IMR-90 (cell line): Measurements from ENCODE around the gene DHRS7B. TPM values are rescaled to one million over a fixed set of nuclear protein-coding genes. Genes with fewer than 3 reads are reported as not detected.

ENCODE experiments used
- ATAC-seq: fragments of 200-7000 bp; cut with Tn5 transposase; 2 replicates; pipeline ENCODE4 v1.9.1; 2020; ENCODE audit warnings: low read depth, mild to moderate bottlenecking, moderate library complexity
- BruUV-seq: library from RNA; stranded (reverse); fragments of 400-500 nt; replicated peaks from 2 replicates; lab custom pipeline; 2021; lab: Mats Ljungman, UMichigan
- CTCF ChIA-PET: fragments of 300-600 bp; formaldehyde crosslinking; extraction: SDS; loops from one replicate; lab custom pipeline; 2021; ENCODE audit warnings: antibody characterized with exemption; lab: Yijun Ruan, JAX
- POLR2A ChIA-PET: fragments of 300-600 bp; sonication (Branson Sonifier 250); formaldehyde crosslinking; loops from one replicate; lab custom pipeline; 2022; ENCODE audit warnings: antibody characterized with exemption; ENCODE audit not compliant: unreplicated experiment; lab: Charles Lee
- DNase-seq: peaks from one replicate; pipeline ENCODE4 v3.0.0; 2013
- H2AFZ ChIP-seq: replicated peaks from 2 replicates; pipeline ENCODE3; 2013; ENCODE audit warnings: low read length, mild to moderate bottlenecking; ENCODE audit not compliant: poor library complexity
- H2AK5ac ChIP-seq: 2 replicates; pipeline ENCODE4 v1.6.1; 2013; ENCODE audit warnings: low read depth, low read length, inconsistent platforms
- H2AK9ac ChIP-seq: replicated peaks from 2 replicates; pipeline ENCODE3; 2013; ENCODE audit warnings: mild to moderate bottlenecking, low read depth, low read length, moderate library complexity; ENCODE audit not compliant: poor library complexity
- H2BK120ac ChIP-seq: 2 replicates; pipeline ENCODE4 v1.6.1; 2013; ENCODE audit warnings: low read depth, low read length, inconsistent platforms
- H2BK15ac ChIP-seq: 3 replicates; pipeline ENCODE4 v1.6.1; 2013; ENCODE audit warnings: low read depth, low read length, inconsistent platforms
- H2BK20ac ChIP-seq: 2 replicates; pipeline ENCODE4 v1.6.1; 2013; ENCODE audit warnings: low read depth, mild to moderate bottlenecking, inconsistent platforms, low read length, moderate library complexity
- H2BK5ac ChIP-seq: 2 replicates; pipeline ENCODE4 v1.6.1; 2013; ENCODE audit warnings: mild to moderate bottlenecking, low read depth, low read length, inconsistent platforms; ENCODE audit not compliant: poor library complexity, severe bottlenecking
- H3K14ac ChIP-seq: replicated peaks from 2 replicates; pipeline ENCODE4 v1.6.1; 2013; ENCODE audit warnings: low read depth, low read length, inconsistent platforms
- H3K18ac ChIP-seq: 2 replicates; pipeline ENCODE4 v1.6.1; 2013; ENCODE audit warnings: low read depth, low read length, control low read depth
- H3K23ac ChIP-seq: 2 replicates; pipeline ENCODE4 v1.6.1; 2013; ENCODE audit warnings: low read depth, low read length, inconsistent platforms
- H3K27ac ChIP-seq: 2 replicates; pipeline ENCODE4 v1.5.1; 2013; ENCODE audit warnings: mild to moderate bottlenecking, control low read depth, low read length; ENCODE audit not compliant: insufficient read depth
- H3K27me3 ChIP-seq: 2 replicates; pipeline ENCODE4 v1.6.1; 2013; ENCODE audit warnings: low read length; ENCODE audit not compliant: control insufficient read depth, insufficient read depth
- H3K36me3 ChIP-seq: 2 replicates; pipeline ENCODE4 v1.6.1; 2013; ENCODE audit warnings: low read length, mixed read lengths; ENCODE audit not compliant: control insufficient read depth, insufficient read depth
- H3K4ac ChIP-seq: 2 replicates; pipeline ENCODE4 v1.6.1; 2013; ENCODE audit warnings: low read depth, low read length, inconsistent platforms
- H3K4me1 ChIP-seq: 2 replicates; pipeline ENCODE4 v1.6.1; 2013; ENCODE audit warnings: low read length, mixed read lengths; ENCODE audit not compliant: control insufficient read depth, insufficient read depth
- H3K4me2 ChIP-seq: 2 replicates; pipeline ENCODE4 v1.6.1; 2013; ENCODE audit warnings: low read depth, mild to moderate bottlenecking, control low read depth, low read length, moderate library complexity
- H3K4me3 ChIP-seq: 2 replicates; pipeline ENCODE4 v1.5.1; 2013; ENCODE audit warnings: low read depth, mild to moderate bottlenecking, control low read depth, low read length, moderate library complexity; ENCODE audit not compliant: insufficient read depth
- H3K56ac ChIP-seq: 2 replicates; pipeline ENCODE4 v1.6.1; 2013; ENCODE audit warnings: low read length, inconsistent platforms; ENCODE audit not compliant: insufficient read depth; ENCODE audit errors: extremely low read depth
- H3K79me1 ChIP-seq, 2 experiments: 2 replicates each; pipeline ENCODE4 v1.6.1; 2013; ENCODE audit warnings: low read length in 2 of 2, inconsistent platforms in 1 of 2, low read depth in 1 of 2
- H3K9ac ChIP-seq: 2 replicates; pipeline ENCODE4 v1.6.1; 2013; ENCODE audit warnings: low read depth, low read length, control low read depth
- H3K9me1 ChIP-seq: 2 replicates; pipeline ENCODE4 v1.6.1; 2013; ENCODE audit warnings: low read length, inconsistent platforms; ENCODE audit not compliant: insufficient read depth
- H3K9me3 ChIP-seq: 2 replicates; pipeline ENCODE4 v1.6.1; 2013; ENCODE audit warnings: low read length; ENCODE audit not compliant: control insufficient read depth, insufficient read depth
- H4K20me1 ChIP-seq: 2 replicates; pipeline ENCODE4 v1.6.1; 2013; ENCODE audit warnings: low read length, inconsistent platforms; ENCODE audit not compliant: insufficient read depth
- H4K5ac ChIP-seq: 2 replicates; pipeline ENCODE4 v1.6.1; 2013; ENCODE audit warnings: mild to moderate bottlenecking, low read depth, low read length, control low read depth
- H4K8ac ChIP-seq, 2 experiments: 2 replicates each; pipeline ENCODE4 v1.6.1; 2013; ENCODE audit warnings: low read depth in 2 of 2, low read length in 2 of 2, control low read depth in 1 of 2, inconsistent platforms in 1 of 2
- H4K91ac ChIP-seq: 2 replicates; pipeline ENCODE4 v1.6.1; 2013; ENCODE audit warnings: low read depth, low read length, inconsistent platforms; ENCODE audit not compliant: insufficient read depth
- BHLHE40 ChIP-seq: fragments of 150-350 bp; IDR thresholded peaks from 2 replicates; pipeline ENCODE4 v1.6.1; 2016; ENCODE audit warnings: mild to moderate bottlenecking, low read depth, low read length
- CEBPB ChIP-seq: IDR thresholded peaks from 2 replicates; pipeline ENCODE4 v1.6.1; 2012; ENCODE audit warnings: low read depth, low read length, improper control_type of control experiment
- CHD1 ChIP-seq: IDR thresholded peaks from 2 replicates; pipeline ENCODE4 v1.6.1; 2012; ENCODE audit warnings: low read depth, low read length, improper control_type of control experiment
- FOS ChIP-seq: fragments of 150-350 bp; IDR thresholded peaks from 2 replicates; pipeline ENCODE4 v1.6.1; 2016; ENCODE audit warnings: low read depth, low read length
- MAFK ChIP-seq: IDR thresholded peaks from 2 replicates; pipeline ENCODE4 v1.6.1; 2012; ENCODE audit warnings: low read depth, low read length, improper control_type of control experiment
- MAZ ChIP-seq: IDR thresholded peaks from 2 replicates; pipeline ENCODE4 v1.6.1; 2012; ENCODE audit warnings: low read depth, mild to moderate bottlenecking, low read length, improper control_type of control experiment, moderate library complexity, borderline replicate concordance
- MXI1 ChIP-seq: IDR thresholded peaks from 2 replicates; pipeline ENCODE4 v1.6.1; 2012; ENCODE audit warnings: low read depth, mild to moderate bottlenecking, low read length, moderate library complexity, borderline replicate concordance
- NFE2L2 ChIP-seq: fragments of 150-350 bp; IDR thresholded peaks from 2 replicates; pipeline ENCODE4 v1.6.1; 2016; ENCODE audit warnings: low read depth, mild to moderate bottlenecking, low read length
- POLR2A ChIP-seq: IDR thresholded peaks from 2 replicates; pipeline ENCODE4 v1.6.1; 2012; ENCODE audit warnings: mild to moderate bottlenecking, low read depth, low read length
- RAD21 ChIP-seq: IDR thresholded peaks from 2 replicates; pipeline ENCODE4 v1.6.1; 2012; ENCODE audit warnings: low read length, improper control_type of control experiment
- RCOR1 ChIP-seq: IDR thresholded peaks from 2 replicates; pipeline ENCODE4 v1.6.1; 2012; ENCODE audit warnings: mild to moderate bottlenecking, low read length, improper control_type of control experiment; ENCODE audit not compliant: insufficient replicate concordance
- RFX5 ChIP-seq: IDR thresholded peaks from 2 replicates; pipeline ENCODE4 v1.8.0; 2012; ENCODE audit warnings: low read depth, mild to moderate bottlenecking, low read length, moderate library complexity
- SMC3 ChIP-seq: fragments of 150-350 bp; IDR thresholded peaks from 2 replicates; pipeline ENCODE4 v1.6.1; 2016; ENCODE audit warnings: low read depth, mild to moderate bottlenecking, antibody characterized with exemption, low read length, moderate library complexity
- WGBS, 2 experiments: methylation state at CpG; one replicate each; pipeline versions ENCODE4 v1.1.5 to v1.1.7; 2013; ENCODE audit warnings: missing lambda C conversion rate in 2 of 2; ENCODE audit not compliant: insufficient read length in 1 of 2; ENCODE audit errors: extremely low coverage in 2 of 2; 5-methylcytosine and 5-hydroxymethylcytosine counted together
- dilution Hi-C: fragments of 300-500 bp; cut with HindIII; formaldehyde crosslinking; loops from one replicate; pipeline ENCODE4 v1.14.3; 2018; ENCODE audit warnings: low sequenced_read_pairs; ENCODE audit not compliant: unreplicated experiment
- in situ Hi-C: fragments of 300-500 bp; cut with MboI; formaldehyde crosslinking; loops from 3 replicates; pipeline ENCODE4 v1.14.3; 2019; ENCODE audit warnings: low sequenced_read_pairs, inconsistent platforms, mixed read lengths
- intact Hi-C: fragments of 100-400 bp; cut with micrococcal nuclease; formaldehyde crosslinking; loops from 2 replicates; pipeline ENCODE4 v1.10.0; 2022
- polyA plus RNA-seq, 3 experiments: library from polyadenylated mRNA; depleted of rRNA; stranded (reverse); fragments of >200 nt; gene quantifications; 2 replicates each; pipeline ENCODE4 v1.2.3, GENCODE V29; 2012; ENCODE audit warnings: low replicate concordance in 1 of 3
- total RNA-seq: library from RNA; depleted of rRNA; stranded (reverse); fragments of >200 nt; gene quantifications from 2 replicates; pipeline ENCODE4 v1.2.3, GENCODE V29; 2012
- TF ChIP-seq, protein P1 (sequence below): fragments of 150-350 bp; IDR thresholded peaks from 2 replicates; pipeline ENCODE4 v1.6.1; 2016; ENCODE audit warnings: low read depth, mild to moderate bottlenecking, low read length, moderate library complexity, borderline replicate concordance
- TF ChIP-seq, protein P2 (sequence below): conservative IDR thresholded peaks from 2 replicates; pipeline ENCODE4 v1.5.1; 2012; ENCODE audit warnings: mild to moderate bottlenecking, low read depth, low read length, improper control_type of control experiment
- TF ChIP-seq, protein P3 (sequence below): fragments of 150-350 bp; IDR thresholded peaks from 2 replicates; pipeline ENCODE4 v1.6.1; 2017; ENCODE audit warnings: mild to moderate bottlenecking, antibody characterized with exemption, low read length, low read depth

The DHRS7B gene
- total and polyA plus RNA-seq, 2 of the 4 experiments (the other 2 are of a cell fraction), result 24.4 to 34.4 TPM

DNA sequence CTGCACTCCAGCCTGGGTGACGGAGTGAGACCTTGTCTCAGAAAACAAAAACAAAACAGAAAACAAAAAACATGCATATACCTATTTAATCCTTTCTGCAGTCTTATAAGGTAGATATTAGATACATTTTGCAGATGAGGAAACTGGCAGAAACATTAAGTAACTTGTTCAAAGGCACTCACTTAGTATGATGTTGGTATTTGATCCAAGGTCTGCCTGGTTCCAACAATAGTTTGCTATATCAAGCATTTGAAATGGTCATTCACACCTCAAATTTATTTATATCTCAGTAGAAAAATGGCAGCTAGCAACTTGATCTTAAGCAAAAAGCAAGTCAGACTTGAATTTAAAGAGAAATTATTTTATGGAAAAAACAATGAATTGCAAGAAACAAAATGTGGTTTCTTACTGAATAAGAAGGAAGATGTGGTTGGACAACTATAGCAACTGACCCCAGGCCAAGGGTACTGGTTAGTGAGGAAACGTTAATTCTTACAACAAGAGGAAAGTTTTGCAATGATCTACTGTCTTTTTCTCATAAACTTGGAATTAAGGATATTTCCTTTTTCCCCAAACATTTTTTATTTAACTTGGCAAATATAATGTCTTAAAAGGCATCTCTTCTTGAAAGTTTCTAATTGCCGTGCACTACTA lies 19.7 kb downstream of the DHRS7B start:
- Histone ChIP-seq H3K4me2 (no peak overlapping the region), H3K27me3 (no peaks in the 10 kb centered on the region), H2BK5ac (no peak overlapping the region), H3K36me3 (no peaks in the 10 kb centered on the region), H4K8ac (no peak overlapping the region), H3K4me1 (no peaks in the 10 kb centered on the region), H3K4me3 (no peak overlapping the region), H2AK5ac (no peak overlapping the region), H3K23ac (no peak overlapping the region), H4K5ac (no peak overlapping the region), H3K9me3 (no peaks in the 10 kb centered on the region), H4K20me1 (no peaks in the 10 kb centered on the region), H2AFZ (no peak overlapping the region), H3K9ac (no peak overlapping the region), H3K56ac (no peak overlapping the region), H3K27ac (no peak overlapping the region), H3K79me1 (peaks cover 3 to 4% of the 10 kb centered on the region in 2 experiments; a peak in 1 of 4 replicates), H3K14ac (no peak overlapping the region), H3K18ac (no peak overlapping the region), H2BK120ac (no peak overlapping the region), H2AK9ac (no peak overlapping the region), H3K4ac (no peak overlapping the region), H4K91ac (no peak overlapping the region), H2BK20ac (no peak overlapping the region), H2BK15ac (no peak overlapping the region), H3K9me1 (no peaks in the 10 kb centered on the region)
- dilution Hi-C loops, result no loop called here
- CTCF ChIA-PET, result no interaction called here
- no CpG with 5 or more reads among the region's 3 CpGs for WGBS, 2 experiments
- no peak for TF ChIP-seq CHD1
- TF ChIP-seq, protein P1, sequence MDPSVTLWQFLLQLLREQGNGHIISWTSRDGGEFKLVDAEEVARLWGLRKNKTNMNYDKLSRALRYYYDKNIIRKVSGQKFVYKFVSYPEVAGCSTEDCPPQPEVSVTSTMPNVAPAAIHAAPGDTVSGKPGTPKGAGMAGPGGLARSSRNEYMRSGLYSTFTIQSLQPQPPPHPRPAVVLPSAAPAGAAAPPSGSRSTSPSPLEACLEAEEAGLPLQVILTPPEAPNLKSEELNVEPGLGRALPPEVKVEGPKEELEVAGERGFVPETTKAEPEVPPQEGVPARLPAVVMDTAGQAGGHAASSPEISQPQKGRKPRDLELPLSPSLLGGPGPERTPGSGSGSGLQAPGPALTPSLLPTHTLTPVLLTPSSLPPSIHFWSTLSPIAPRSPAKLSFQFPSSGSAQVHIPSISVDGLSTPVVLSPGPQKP, result no peak
- TF ChIP-seq RCOR1, result no peak
- no peak for TF ChIP-seq CEBPB
- no peak for TF ChIP-seq RAD21
- no peak for TF ChIP-seq NFE2L2
- no peak for TF ChIP-seq RFX5
- TF ChIP-seq BHLHE40, result no peak
- TF ChIP-seq FOS, result no peak
- TF ChIP-seq, protein P2, sequence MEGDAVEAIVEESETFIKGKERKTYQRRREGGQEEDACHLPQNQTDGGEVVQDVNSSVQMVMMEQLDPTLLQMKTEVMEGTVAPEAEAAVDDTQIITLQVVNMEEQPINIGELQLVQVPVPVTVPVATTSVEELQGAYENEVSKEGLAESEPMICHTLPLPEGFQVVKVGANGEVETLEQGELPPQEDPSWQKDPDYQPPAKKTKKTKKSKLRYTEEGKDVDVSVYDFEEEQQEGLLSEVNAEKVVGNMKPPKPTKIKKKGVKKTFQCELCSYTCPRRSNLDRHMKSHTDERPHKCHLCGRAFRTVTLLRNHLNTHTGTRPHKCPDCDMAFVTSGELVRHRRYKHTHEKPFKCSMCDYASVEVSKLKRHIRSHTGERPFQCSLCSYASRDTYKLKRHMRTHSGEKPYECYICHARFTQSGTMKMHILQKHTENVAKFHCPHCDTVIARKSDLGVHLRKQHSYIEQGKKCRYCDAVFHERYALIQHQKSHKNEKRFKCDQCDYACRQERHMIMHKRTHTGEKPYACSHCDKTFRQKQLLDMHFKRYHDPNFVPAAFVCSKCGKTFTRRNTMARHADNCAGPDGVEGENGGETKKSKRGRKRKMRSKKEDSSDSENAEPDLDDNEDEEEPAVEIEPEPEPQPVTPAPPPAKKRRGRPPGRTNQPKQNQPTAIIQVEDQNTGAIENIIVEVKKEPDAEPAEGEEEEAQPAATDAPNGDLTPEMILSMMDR, result no peak
- TF ChIP-seq SMC3, result no peak
- TF ChIP-seq POLR2A, result no peak
- no peak for TF ChIP-seq MXI1
- TF ChIP-seq MAFK, result no peak
- no peak for TF ChIP-seq MAZ
- TF ChIP-seq, protein P3, sequence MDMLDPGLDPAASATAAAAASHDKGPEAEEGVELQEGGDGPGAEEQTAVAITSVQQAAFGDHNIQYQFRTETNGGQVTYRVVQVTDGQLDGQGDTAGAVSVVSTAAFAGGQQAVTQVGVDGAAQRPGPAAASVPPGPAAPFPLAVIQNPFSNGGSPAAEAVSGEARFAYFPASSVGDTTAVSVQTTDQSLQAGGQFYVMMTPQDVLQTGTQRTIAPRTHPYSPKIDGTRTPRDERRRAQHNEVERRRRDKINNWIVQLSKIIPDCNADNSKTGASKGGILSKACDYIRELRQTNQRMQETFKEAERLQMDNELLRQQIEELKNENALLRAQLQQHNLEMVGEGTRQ, result no peak
- DNase-seq (no peak), ATAC-seq (no peak)
- intact Hi-C loops, result no loop called here
- BruUV-seq, result no TSS peak
- POLR2A ChIA-PET, result no interaction called here
- in situ Hi-C loops, result no loop called here
